Breast epithelium (tissue), 4 donors: Measurements from ENCODE around the gene TFF3. TPM values are rescaled to one million over a fixed set of nuclear protein-coding genes. Genes with fewer than 3 reads are reported as not detected.

Experiments used
- DNase-seq, 2 donors: peaks; one replicate each; pipeline ENCODE4 v3.0.0-alpha.2; 2019; ENCODE audit warnings: low spot score in 2 of 2
- H3K27ac ChIP-seq, 2 donors: fragments of 200-600 bp; sonication (generic) in 1 of 2; one replicate each; pipeline ENCODE4 v1.5.1; 2016 to 2019; ENCODE audit warnings: mild to moderate bottlenecking in 1 of 2
- H3K27me3 ChIP-seq, 2 donors: fragments of 200-600 bp; sonication (generic) in 1 of 2; one replicate each; pipeline versions ENCODE4 v1.5.1 to v1.6.0; 2017 to 2019; ENCODE audit warnings: control low read depth in 1 of 2, mild to moderate bottlenecking in 1 of 2
- H3K36me3 ChIP-seq: fragments of 200-600 bp; one replicate; pipeline ENCODE4 v1.5.1; 2019
- H3K4me1 ChIP-seq, 2 donors: fragments of 200-600 bp; sonication (generic); one replicate each; pipeline ENCODE4 v1.5.1; 2016 to 2019; ENCODE audit warnings: control low read depth in 1 of 2
- H3K4me3 ChIP-seq, 3 donors: fragments of 200-600 bp; sonication (generic); 1 replicate in 2 of 3; 2 replicates in 1 of 3; pipeline ENCODE4 v1.5.1; 2016 to 2019; ENCODE audit warnings: mild to moderate bottlenecking in 3 of 3, moderate library complexity in 2 of 3
- H3K9me3 ChIP-seq, 2 donors: fragments of 200-600 bp; sonication (generic) in 1 of 2; one replicate each; pipeline ENCODE4 v1.5.1; 2016 to 2019; ENCODE audit warnings: control low read depth in 1 of 2
- POLR2A ChIP-seq: fragments of 450-650 bp; IDR thresholded peaks from one replicate; pipeline ENCODE4 v1.6.1; 2016; ENCODE audit warnings: antibody characterized with exemption, mild to moderate bottlenecking, moderate library complexity
- POLR2AphosphoS5 ChIP-seq, 3 donors: sonication (generic); formaldehyde crosslinking; IDR thresholded peaks; one replicate each; pipeline ENCODE4 v1.6.1; 2017; ENCODE audit warnings: antibody characterized with exemption in 3 of 3
- intact Hi-C: fragments of 100-400 bp; cut with DNase I; formaldehyde crosslinking; loops from one replicate; pipeline ENCODE4 v1.15.1; 2023; ENCODE audit warnings: low total_unique reads
- total RNA-seq, 3 donors: library from RNA; depleted of rRNA; stranded (reverse); fragments of >200 nt; gene quantifications; one replicate each; pipeline ENCODE4 v1.1.0, GENCODE V29; 2016
- TF ChIP-seq, protein P1 (sequence below), 3 donors: fragments of 450-650 bp; IDR thresholded peaks; one replicate each; pipeline ENCODE4 v1.5.1; 2016 to 2017; ENCODE audit warnings: antibody characterized with exemption in 3 of 3, mild to moderate bottlenecking in 3 of 3, moderate library complexity in 3 of 3

TFF3 gene
- total RNA-seq, 3 donors from 2014 or later: 0.96 to 108 (median 11.4) TPM

GRCh38 chr21:42350927-42351426, 35.8 kb upstream of the TFF3 start, which contains the start of gene TFF2:
TFF2 (minus strand) TSS chr21:42350994; CDS start chr21:42350957, 37 bp downstream.
- intact Hi-C loops: no loop called here
- TF ChIP-seq POLR2AphosphoS5 (IDR thresholded peaks at IDR 0.05) (no peak), POLR2A (no peak)
- TF ChIP-seq, protein P1, sequence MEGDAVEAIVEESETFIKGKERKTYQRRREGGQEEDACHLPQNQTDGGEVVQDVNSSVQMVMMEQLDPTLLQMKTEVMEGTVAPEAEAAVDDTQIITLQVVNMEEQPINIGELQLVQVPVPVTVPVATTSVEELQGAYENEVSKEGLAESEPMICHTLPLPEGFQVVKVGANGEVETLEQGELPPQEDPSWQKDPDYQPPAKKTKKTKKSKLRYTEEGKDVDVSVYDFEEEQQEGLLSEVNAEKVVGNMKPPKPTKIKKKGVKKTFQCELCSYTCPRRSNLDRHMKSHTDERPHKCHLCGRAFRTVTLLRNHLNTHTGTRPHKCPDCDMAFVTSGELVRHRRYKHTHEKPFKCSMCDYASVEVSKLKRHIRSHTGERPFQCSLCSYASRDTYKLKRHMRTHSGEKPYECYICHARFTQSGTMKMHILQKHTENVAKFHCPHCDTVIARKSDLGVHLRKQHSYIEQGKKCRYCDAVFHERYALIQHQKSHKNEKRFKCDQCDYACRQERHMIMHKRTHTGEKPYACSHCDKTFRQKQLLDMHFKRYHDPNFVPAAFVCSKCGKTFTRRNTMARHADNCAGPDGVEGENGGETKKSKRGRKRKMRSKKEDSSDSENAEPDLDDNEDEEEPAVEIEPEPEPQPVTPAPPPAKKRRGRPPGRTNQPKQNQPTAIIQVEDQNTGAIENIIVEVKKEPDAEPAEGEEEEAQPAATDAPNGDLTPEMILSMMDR (IDR thresholded peaks at IDR 0.05): no peak
- no peaks in the 10 kb centered on the region for H3K36me3 ChIP-seq
- H3K4me1 ChIP-seq: no peaks in the 10 kb centered on the region
- no peaks in the 10 kb centered on the region for H3K9me3 ChIP-seq
- no peak for DNase-seq
- no peaks in the 10 kb centered on the region for H3K27me3 ChIP-seq
- no peak within 1 kb of the TSS for H3K27ac ChIP-seq
- no peak within 1 kb of the TSS for H3K4me3 ChIP-seq

GRCh38 chr21:42350318-42350910, 35.2 kb upstream of the TFF3 start:
- no peak overlapping the region for H3K4me3 ChIP-seq
- H3K27ac ChIP-seq: no peak overlapping the region
- H3K4me1 ChIP-seq: no peaks in the 10 kb centered on the region
- no peaks in the 10 kb centered on the region for H3K27me3 ChIP-seq
- TF ChIP-seq, protein P1 (IDR thresholded peaks at IDR 0.05): no peak
- no peak for TF ChIP-seq POLR2AphosphoS5 (IDR thresholded peaks at IDR 0.05)
- no peak for TF ChIP-seq POLR2A
- DNase-seq: no peak
- H3K9me3 ChIP-seq: no peaks in the 10 kb centered on the region
- no peaks in the 10 kb centered on the region for H3K36me3 ChIP-seq
- intact Hi-C loops: no loop called here

- Histone ChIP-seq H3K36me3 (no peaks in the 10 kb centered on the region), H3K4me1 (no peaks in the 10 kb centered on the region), H3K4me3 (no peak overlapping the region), H3K27me3 (no peaks in the 10 kb centered on the region), H3K9me3 (no peaks in the 10 kb centered on the region), H3K27ac (no peak overlapping the region)
- DNase-seq: no peak
- intact Hi-C loops: no loop called here
- TF ChIP-seq, protein P1 (IDR thresholded peaks at IDR 0.05): no peak
- TF ChIP-seq POLR2AphosphoS5 (IDR thresholded peaks at IDR 0.05) (no peak), POLR2A (no peak)
These were observed 34.5 kb upstream of the TFF3 start for GRCh38 chr21:42349420-42350317.

DNA sequence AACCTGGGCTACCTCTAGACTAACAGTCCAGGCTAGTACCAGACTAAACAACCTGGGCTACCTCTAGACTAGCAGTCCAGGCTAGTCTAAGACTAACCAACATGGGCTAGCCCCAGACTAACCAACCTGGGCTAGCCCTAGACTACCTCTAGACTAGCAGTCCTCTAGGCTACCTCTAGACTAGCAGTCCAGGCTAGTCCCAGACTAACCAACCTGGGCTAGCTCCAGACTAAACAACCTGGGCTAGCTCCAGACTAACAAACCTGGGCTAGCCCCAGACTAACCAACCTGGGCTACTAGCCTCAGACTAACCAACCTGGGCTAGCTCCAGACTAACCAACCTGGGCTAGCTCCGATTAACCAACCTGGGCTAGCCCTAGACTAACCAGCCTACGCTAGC, 33.6 kb upstream of the TFF3 start:
- no peaks in the 10 kb centered on the region for H3K36me3 ChIP-seq
- intact Hi-C loops: no loop called here
- DNase-seq: no peak
- H3K27ac ChIP-seq: no peak overlapping the region
- TF ChIP-seq, protein P1 (IDR thresholded peaks at IDR 0.05): no peak
- TF ChIP-seq POLR2AphosphoS5 (IDR thresholded peaks at IDR 0.05) (no peak), POLR2A (no peak)
- no peak overlapping the region for H3K4me3 ChIP-seq
- no peaks in the 10 kb centered on the region for H3K27me3 ChIP-seq
- H3K9me3 ChIP-seq: no peaks in the 10 kb centered on the region
- H3K4me1 ChIP-seq: no peaks in the 10 kb centered on the region
